Renal cortical epithelial cell (primary cell): ENCODE data around the gene KEAP1. TPM values are rescaled to one million over a fixed set of nuclear protein-coding genes. Genes with fewer than 3 reads are reported as not detected.

Source experiments
- DNase-seq: peaks from one replicate; pipeline ENCODE4 v3.0.0-alpha.2; 2011; ENCODE audit warnings: low read depth
- total RNA-seq: library from RNA; depleted of rRNA; stranded (reverse); fragments of >200 nt; gene quantifications from 2 replicates; pipeline ENCODE4 v1.2.3, GENCODE V29; 2014

Gene KEAP1
- total RNA-seq, 1 donor from 2014 or later = 75.4 TPM

DNA sequence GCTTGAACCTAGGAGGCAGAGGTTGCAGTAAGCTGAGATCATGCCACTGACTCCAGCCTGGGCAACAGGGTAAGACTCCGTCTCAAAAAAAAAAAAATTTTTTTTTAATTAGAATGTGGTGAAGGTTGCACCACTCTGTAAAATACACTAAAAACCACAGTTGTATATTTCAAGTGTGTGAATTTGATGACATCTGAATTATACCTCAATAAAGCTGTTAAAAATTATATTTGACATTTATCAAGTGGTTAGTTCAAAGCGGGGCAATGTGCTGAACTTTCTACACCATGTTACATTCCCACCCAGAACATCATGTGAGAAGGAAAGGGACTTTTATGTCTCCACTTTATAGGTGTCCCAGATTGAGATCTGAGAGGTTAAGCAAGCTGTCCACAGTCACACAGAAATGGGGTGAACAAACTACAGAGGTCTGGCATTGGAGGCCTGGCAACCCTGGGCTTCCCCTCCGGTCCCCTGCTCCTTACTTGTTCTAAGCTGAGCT, 20.0 kb upstream of the KEAP1 start:
- no peak for DNase-seq

DNA sequence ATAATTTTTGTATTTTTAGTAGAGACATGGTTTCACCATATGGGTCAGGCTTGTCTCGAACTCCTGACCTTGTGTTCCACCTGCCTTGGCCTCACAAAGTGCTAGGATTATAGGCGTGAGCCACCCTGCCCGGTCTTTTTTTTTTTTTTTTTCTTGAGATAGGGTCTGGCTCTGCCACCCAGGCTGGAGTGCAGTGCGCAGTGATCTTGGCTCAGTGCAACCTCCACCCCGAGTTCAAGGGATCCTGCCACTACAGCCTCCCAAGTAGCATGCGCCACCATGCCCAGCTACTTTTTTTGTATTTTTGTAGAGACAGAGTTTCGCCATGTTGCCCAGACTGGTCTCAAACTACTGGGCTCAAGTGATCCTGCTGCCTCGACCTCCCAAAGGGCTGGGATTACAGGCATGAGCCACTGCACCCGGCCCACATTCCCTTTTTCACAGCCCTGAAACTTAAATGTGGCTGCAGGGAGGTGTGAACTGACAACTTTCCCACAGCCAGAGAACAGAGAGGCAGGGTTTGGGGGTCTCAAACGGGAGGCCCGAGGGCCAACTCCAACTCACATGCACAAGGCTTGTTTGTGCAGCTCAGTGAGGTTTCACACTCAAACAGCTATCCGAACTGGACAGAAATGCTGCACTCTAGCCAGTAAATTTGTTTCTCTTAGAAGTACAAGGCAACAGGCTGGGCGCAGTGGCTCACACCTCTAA, 18.5 kb upstream of the KEAP1 start:
- DNase-seq = no peak

DNA sequence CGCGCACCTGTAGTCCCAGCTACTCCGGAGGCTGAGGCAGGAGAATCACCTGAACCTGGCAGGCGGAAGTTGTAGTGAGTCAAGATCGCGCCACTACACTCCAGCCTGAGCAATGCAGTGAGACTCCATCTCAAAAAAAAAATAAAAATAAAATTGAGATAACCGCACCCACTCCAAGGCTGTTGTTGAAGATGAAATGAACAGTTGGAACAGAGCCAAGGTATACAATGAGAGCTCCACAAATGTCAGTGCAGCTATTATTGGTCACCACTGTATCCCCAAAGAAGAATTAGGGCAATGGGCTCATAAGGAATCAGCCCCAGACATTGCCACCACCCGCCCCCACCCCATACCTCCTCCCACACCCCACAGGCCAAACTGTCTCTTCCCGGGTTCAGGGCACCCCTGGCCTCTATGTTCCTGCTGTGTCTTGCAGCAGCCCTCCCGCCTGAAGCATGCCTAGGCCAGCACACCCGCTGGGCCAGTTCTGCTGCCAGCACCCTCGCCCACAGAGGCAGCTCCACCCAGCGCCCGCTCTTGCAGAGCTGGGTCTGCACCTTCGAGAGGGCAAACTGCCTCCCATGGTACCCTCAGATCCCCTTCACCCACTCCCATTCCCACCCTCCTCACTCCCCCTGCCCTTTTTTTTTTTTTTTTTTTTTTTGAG, 17.6 kb upstream of the KEAP1 start:
- DNase-seq = no peak

DNA sequence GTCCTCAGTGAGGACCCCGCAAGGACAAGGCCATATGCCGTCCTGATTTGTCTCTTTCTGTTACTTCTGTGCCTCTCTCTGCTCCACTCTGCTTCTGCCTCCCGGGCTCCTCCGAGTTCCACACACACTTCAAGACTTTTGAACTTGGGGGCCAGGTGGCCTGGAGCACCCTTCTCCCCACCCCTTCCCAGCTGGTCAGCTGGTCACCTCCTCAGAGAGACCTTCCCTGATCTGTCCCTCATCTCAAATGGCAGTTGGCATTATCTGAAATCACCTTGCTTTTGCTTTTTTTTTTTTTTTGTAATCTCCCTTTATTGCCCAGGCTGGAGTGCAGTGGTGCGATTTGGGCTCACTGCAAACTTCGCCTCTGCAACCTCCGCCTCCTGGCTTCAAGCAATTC, 16.3 kb upstream of the KEAP1 start:
- DNase-seq = no peak

DNA sequence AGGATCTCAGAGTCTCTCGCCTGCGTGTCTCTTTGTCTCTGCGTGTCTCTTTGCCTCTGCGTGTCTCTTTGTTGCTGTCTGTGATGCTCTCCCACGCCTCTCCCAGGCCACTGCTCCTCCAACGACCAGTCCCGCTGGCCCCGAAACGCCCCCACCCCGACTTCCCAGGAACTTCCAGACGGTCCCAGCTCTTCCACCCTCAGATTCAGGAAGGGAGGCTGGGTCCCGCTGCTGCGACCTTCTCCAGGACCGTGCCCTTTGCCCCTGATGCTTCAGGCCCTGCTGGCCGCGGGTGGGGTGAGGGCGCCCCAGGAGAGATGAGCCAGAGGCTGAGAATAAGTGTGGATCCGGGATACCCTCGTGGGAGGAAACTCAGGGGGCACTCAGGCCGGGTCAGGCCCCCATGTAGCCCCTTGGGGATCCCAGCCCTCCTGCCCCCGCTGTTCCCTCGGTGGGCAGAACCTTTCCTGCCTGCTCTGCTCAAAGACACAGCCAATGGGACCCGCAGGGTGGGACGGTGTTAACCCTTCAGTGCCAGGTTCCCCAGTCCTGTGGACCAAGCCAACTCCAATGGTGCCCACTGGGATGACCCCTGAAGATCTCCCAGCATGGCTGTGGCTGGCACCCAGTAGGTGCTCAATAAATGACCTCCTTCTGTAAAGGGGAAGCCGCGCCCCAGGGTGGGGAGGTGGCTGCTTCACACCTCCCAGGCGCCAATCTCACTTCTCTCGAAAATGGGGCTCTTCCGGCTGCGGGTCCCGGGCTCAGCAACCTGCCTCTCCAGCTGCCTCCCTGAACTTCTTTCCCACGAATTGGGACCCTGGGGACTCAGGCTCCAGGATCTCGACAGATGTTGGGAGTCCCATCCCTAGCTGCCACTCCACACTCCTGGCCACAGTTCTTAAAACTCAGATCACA, 15.5 kb upstream of the KEAP1 start:
- no peak for DNase-seq

DNA sequence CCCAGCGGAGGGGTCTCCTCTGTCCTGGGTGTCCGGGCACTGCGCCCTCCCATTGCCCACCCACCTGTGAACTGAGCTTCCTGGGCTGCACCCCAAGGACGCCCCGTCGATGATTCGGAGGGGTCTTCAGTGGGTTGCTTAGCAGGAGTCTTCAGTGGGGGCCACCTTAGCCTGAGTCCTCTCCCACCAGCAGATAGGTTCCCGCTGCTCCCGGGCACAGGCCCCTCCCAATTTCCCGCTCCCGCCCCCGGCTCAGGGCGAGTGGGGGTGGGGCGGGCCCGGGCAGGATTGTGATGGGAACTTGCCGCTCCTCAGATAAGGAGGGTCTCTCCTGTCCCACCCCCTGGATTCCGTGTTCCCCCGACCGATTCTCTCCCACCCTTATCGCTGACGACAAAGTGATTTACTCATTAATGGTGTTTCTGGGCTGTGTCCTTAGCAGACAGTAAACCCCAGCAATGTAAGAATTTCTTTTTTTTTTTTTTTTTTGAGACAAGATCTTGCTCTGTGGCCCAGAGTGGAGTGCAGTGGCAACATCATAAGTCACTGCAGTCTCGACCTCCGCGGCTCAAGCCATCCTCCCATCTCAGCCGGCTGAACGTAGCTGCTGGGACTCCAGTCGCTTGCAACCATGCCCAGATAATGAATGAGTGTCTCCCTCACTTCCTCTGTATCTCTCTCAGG, 14.7 kb upstream of the KEAP1 start:
- DNase-seq = no peak

DNA sequence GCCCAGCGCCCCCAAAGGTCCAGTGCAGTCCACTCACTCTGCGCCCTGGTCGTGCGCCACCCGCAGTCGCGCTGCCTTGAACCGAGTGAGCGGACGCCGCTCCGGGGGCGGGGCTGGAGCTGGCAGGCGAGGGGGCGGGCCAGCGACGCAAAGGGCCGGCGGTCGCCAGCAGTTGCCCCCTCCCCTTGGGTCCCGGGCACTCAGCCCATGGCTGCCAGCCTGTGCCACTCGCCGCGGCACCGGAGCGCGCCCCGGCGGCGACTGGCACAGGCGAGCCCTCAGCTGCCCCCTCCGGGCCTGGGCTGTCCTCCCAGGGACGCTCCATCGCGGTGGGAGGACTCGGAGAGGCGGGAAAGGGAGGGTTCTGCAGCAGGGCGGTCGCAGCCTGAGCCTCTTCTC, 14.2 kb upstream of the KEAP1 start, which contains the start of gene S1PR5:
Gene S1PR5, minus strand, starts transcription at position 87 of the 399 bp plus-strand sequence. CDS start 2,436 bp downstream, outside the sequence.
- DNase-seq = no peak

DNA sequence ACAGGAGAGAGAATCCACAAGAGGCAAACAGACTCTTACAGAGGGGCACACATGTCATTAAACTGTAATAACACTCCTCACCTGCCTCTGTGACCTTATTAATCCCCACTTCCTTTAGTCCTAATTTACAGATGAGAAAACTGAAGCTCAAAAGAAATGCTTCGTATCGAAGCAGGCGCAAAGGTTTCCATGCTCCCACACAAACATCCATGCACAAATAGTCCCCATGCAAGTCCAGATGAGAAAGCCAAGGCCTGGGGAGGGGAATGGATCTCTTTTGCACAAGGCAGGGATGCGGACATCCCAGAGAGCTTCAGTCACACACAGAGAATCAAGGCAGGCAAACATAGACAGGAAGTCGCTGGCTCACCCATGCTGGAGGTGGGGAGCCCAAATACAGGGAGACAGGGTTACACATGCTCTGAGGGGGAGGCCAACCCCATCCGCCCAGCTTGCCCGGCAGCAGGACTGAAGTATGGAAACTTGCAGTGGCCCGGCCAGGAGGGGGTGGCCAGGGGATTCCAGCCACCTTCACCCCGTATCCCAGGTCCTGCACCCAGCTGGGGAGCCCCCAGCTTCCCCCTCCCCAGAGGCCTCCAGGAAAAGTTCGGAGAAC, 13.6 kb upstream of the KEAP1 start:
- DNase-seq = no peak

DNA sequence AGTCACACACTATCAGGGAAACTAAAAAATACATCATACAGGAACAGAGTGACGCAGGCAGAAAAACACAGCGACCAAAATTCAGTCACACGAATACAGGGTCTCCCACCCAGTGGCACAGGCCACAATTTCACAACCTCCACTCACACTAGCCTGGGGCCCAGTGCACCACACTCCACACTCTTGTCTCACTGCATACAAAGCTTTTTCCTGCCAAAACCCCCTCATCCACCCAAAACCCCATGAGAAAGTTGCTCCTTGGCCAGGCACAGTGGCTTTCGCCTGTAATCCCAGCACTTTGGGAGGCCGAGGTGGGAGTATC, 12.9 kb upstream of the KEAP1 start:
- DNase-seq = no peak

DNA sequence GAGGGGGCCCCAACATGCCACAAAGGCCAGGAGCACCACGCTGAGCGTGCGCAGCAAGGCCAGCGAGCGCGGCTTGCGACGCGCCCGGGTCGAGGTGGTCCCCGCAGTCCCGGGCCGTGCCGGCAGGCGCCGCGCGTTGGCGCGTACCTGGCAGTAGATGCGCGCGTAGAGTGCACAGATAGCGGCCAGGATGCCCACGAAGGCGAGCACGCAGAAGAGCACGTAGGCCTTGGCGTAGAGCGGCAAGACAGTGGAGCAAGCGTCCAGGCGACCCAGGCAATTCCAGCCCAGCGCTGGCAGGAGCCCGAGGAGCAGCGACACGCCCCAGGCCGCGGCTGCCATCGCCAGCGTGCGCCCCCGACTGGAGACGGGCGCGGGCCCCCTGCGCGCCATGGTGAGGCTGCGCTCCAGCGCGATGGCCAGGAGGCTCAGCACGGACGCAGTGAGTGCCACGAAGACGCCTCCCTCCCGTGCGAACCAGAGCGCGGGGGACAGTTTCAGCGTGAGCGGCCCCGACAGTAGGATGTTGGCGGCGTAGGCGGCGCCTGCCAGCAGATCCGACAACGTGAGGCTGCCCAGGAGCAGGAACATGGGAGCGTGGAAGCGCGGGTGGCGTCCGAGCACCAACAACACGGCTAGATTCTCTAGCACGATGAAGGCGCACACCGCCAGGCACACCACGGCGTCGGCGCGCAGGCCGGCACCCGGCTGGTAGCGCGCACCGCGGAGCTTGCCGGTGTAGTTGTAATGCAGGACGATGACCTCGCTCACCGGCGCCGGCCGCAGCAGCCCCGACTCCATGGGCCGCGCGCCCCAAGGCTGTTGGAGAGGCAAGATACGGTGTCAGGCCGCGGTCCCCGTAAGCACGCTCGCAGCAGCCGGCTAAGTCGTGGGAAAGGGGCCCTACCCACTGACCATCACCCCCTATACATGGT, 11.3 kb upstream of the KEAP1 start:
- no peak for DNase-seq

DNA sequence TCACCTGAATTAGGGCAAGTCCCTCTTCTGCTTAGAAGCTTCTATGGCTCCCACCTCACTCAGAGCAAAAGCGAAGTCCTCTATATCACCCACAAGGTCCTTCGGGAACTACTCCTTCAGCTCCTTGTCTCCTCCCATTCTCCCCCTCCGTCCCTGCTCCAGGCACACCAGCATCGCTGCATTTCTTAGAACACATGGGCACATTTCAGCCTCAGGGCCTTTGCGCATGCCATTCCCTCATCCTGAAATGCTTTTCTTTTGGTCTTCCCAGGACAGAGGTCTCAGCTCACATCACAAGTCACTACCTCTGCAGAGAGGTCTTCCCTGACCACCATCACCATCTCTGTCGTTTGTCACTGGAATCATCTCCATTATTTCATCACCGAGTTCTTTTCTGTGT, 10.1 kb upstream of the KEAP1 start:
- DNase-seq = no peak

DNA sequence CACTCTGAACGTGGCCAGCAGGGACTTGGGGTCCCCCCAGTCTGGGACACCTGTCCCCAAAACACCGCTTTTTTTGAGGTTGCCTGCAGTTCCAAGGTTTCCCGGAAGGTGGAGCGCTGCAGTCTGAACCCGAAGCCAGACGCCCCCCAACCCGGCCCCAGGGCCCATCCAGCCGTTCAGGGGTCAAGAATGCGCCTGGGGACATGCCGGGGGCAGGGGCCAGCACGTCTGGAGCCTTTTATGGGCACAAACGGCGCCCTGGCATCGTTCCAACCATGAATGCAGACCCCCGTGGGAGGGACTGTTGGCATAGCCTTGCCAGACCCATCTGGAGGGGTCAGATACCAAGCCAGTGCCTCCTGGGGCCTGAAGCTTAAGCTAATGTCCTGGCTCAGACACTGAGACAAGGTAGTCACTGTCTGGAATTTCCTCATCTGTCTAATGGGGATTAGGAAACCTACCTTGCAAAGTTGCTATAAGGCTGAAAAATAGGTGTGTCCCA, 7.2 kb upstream of the KEAP1 start:
- DNase-seq = no peak

DNA sequence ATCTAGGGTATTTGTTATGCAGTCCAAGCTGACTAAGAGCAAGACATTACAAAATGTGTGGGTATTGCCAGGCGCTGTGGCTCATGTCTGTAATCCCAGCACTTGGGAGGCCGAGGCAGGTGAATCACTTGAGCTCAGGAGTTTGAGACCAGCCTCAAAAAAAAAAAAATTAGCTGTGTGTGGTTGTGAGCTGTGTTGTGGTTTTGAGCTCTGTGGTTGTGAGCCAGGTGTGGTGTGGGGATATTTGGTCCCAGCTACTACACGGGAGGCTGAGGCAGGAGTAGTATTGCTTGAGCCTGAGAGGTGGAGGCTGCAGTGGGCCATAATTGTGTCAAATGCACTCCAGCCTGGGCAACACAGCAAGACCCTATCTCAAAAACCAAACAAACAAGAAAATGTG, 5.6 kb upstream of the KEAP1 start:
- DNase-seq = no peak

DNA sequence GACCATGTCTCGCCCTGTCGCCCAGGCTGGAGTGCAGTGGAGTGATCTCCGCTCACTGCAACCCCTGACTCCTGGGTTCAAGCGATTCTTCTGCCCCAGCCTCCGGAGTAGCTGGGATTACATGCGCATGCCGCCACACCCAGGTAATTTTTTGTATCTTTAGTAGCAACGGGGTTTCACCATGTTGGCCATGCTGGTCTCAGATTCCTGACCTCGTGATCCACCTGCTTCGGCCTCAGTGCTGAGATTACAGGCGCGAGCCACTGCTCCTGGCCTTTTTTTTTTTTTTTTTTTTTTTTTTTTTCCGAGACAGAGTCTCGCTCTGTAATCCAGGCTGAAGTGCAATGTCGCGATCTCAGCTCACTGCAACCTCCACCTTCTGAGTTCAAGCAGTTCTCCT, 4.9 kb upstream of the KEAP1 start:
- no peak for DNase-seq

DNA sequence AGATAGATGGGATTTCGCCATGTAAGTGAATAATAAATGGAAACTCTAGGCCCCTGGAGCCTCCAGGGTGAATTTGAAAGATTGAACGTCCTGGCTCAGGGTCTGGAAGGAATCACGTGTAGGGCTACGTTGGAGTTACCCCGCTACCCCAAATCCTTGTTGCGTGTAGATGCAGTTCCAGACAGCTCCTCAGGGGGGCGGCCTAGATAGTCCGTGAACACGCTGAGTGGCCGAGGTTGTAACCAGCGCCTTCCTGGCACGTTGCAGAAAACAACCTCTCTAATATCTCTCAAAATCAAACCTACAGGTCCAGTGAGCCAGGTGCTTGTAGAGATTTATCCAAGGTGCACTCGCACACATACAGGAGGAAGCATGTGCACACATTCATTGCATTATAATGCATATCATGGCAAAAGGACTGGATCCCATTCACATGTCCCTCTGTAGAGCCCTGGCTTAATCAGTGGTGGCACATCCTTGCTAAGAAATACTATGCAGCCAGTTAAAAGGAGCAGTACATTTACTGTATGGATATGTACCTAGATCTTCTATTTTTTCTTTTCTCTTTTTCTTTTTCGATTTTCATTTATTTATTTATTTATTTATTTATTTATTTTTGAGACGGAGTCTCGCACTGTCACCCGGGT, 2.5 kb upstream of the KEAP1 start:
- DNase-seq = peak; percentile 42

DNA sequence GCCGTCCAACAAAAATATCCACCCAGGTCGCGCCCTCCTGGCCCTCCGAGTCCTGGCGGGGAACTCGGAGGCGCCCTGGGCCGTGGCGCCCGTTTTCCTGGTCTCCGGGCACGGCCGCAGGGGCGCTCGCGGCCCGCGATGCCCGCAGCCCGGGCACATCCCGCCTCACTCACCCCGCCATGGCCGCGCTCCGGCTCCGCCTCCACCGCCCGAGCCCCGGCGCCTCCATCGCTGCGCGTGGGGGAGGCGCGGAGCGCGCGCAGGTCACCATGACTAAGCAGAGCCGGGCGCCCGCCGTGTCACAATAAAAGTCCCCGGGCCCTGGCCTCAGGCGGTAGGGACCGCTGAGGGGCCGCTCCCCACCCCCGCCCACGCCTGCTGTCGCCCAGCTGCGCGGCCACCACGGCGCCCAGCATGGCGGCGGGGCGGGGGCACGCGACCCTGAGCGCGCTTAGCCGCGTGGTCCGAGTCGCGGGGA, 593 bp downstream of the KEAP1 start:
- peak; percentile 44 for DNase-seq

DNA sequence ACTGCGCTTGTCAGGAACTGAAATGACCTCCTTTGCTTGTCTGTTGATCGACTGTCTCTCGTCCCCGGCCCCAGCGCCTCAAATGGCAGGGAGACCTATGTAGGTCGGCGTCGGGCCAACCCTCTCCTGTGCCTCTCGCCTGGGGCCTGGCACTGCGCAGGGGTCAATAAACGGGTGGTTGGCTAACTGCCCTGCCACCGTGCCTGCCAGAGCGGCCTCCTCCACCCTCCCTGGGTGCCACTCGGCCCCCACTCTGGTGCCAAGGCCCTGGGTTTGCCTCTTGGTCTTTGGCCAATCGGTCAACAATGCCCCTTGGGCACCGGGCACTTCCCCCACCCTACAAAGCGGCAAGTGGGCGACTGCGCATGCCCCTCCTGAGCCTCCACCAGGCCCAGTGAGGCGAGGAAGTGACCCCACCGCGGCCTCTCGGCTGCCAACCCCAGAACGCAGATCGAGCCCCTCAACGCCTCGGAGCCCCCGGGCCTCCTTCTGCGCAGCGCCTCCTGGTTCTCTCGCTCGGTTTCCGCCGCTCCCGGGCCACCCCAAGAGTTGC, 1.1 kb downstream of the KEAP1 start:
- DNase-seq = peak; percentile 34

DNA sequence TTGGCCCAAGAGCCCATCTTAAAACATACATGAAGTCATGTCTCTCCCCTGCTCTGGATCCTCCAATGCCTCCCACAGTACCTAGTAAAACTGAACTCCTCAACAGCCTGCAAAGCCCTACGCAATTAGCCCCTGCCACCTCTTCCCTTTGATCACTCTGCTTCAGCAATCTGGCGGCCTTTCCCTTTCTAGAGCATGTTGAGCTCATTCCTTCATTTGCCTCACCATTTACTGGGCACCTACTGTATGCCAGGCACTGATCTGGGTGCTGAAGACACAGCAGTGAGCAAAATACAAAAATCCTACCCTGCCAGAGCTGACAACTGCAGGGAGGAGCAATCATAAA, 2.9 kb downstream of the KEAP1 start:
- no peak for DNase-seq

DNA sequence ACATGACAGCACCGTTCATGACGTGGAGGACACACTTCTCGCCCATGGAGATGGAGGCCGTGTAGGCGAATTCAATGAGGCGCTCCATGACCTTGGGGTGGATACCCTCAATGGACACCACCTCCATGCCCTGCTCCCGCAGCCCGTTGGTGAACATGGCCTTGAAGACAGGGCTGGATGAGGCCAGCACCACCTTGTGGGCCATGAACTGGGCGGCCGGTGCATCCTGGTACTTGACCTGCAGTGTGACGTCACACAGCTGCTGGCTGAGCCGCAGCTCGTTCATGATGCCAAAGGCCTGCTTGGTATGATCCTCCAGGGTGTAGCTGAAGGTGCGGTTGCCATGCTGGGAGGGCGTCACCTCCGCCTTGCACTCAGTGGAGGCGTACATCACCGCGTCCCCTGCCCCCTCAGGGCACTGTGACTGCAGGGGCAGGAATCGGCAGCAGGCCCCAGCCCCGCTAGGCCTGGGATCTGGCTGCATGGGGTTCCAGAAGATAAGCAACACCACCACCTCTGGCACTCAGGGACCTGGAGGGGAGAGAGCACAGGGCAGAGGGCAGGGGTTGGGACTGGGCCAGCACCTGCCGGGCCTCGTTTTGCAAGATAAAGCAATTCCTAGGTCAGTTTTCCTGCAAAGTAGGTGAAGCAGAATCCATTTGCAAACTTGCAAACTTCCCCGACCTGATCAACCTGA, 3.5 kb downstream of the KEAP1 start:
- DNase-seq = no peak
